OCI-LY1 (cell line): ENCODE results near the gene CARD16.

ENCODE experiments used
- H2AFZ ChIP-seq: fragments of 200-600 bp; sonication (generic), shearing (Covaris generic); 2 replicates; pipeline ENCODE4 v1.6.0; 2014; ENCODE audit warnings: antibody characterized with exemption, mild to moderate bottlenecking, low read length
- H3F3A ChIP-seq: fragments of 200-600 bp; sonication (generic), shearing (Covaris generic); 2 replicates; pipeline ENCODE4 v1.6.0; 2014; ENCODE audit warnings: mild to moderate bottlenecking, antibody characterized with exemption, low read length, moderate library complexity; ENCODE audit not compliant: insufficient read depth
- H3K27ac ChIP-seq: fragments of 200-600 bp; sonication (generic); 2 replicates; pipeline ENCODE4 v1.5.1; 2014; ENCODE audit warnings: low read length, mixed run types, mild to moderate bottlenecking, low read depth; ENCODE audit not compliant: poor library complexity, severe bottlenecking
- H3K27me3 ChIP-seq: fragments of 200-600 bp; sonication (generic); 2 replicates; pipeline ENCODE4 v1.6.0; 2014; ENCODE audit warnings: antibody characterized with exemption, mild to moderate bottlenecking, low read length, moderate library complexity; ENCODE audit not compliant: insufficient read depth
- H3K36me3 ChIP-seq: fragments of 200-600 bp; sonication (generic); 2 replicates; pipeline ENCODE4 v1.6.1; 2014; ENCODE audit warnings: mild to moderate bottlenecking, antibody characterized with exemption, low read length, moderate library complexity, mixed read lengths; ENCODE audit not compliant: insufficient read depth
- H3K4me1 ChIP-seq: fragments of 200-600 bp; sonication (generic); 2 replicates; pipeline ENCODE4 v1.5.1; 2014; ENCODE audit warnings: mild to moderate bottlenecking, low read length, moderate library complexity; ENCODE audit not compliant: insufficient read depth, severe bottlenecking
- H3K4me2 ChIP-seq: fragments of 200-600 bp; sonication (generic), shearing (Covaris generic); 2 replicates; pipeline ENCODE4 v1.6.1; 2014; ENCODE audit warnings: low read length
- H3K4me3 ChIP-seq: fragments of 200-600 bp; sonication (generic); 2 replicates; pipeline ENCODE4 v1.5.1; 2014; ENCODE audit warnings: low read length, low read depth, mild to moderate bottlenecking, mixed read lengths; ENCODE audit not compliant: poor library complexity, severe bottlenecking
- H3K79me2 ChIP-seq: fragments of 200-600 bp; shearing (Covaris generic); 2 replicates; pipeline ENCODE4 v1.6.1; 2016; ENCODE audit warnings: mixed run types, low read length, mixed read lengths; ENCODE audit not compliant: insufficient read depth
- H3K9ac ChIP-seq: fragments of 200-600 bp; sonication (generic), shearing (Covaris generic); 2 replicates; pipeline ENCODE4 v1.6.1; 2014; ENCODE audit warnings: mild to moderate bottlenecking, low read length, mixed read lengths
- H3K9me2 ChIP-seq: fragments of 200-600 bp; sonication (generic), shearing (Covaris generic); 2 replicates; pipeline ENCODE4 v1.6.1; 2014; ENCODE audit warnings: low read depth, mild to moderate bottlenecking, low read length, mixed read lengths
- H3K9me3 ChIP-seq: fragments of 200-600 bp; shearing (Covaris generic); 2 replicates; pipeline ENCODE4 v1.6.1; 2014; ENCODE audit warnings: low read length, mixed read lengths
- H4K20me1 ChIP-seq: fragments of 200-600 bp; sonication (generic), shearing (Covaris generic); 2 replicates; pipeline ENCODE4 v1.6.0; 2016; ENCODE audit warnings: mild to moderate bottlenecking, low read length; ENCODE audit not compliant: insufficient read depth
- EZH2 ChIP-seq: fragments of 200-600 bp; sonication (generic), shearing (Covaris generic); IDR thresholded peaks from 2 replicates; pipeline ENCODE4 v1.8.0; 2017; ENCODE audit warnings: borderline replicate concordance, mixed run types, mild to moderate bottlenecking, antibody characterized with exemption, low read length, moderate library complexity, mixed read lengths
- TF ChIP-seq, protein P1 (sequence below): fragments of 200-600 bp; sonication (generic), shearing (Covaris generic); IDR thresholded peaks from 2 replicates; pipeline ENCODE4 v1.5.1; 2017; ENCODE audit warnings: mild to moderate bottlenecking, antibody characterized with exemption, low read length, moderate library complexity, mixed read lengths

CARD16 gene

GRCh38 chr11:105007463-105007862 is 37.7 kb downstream of the CARD16 start:
- Histone ChIP-seq H3K79me2 (no peaks in the 10 kb centered on the region), H3F3A (no peaks in the 10 kb centered on the region), H4K20me1 (no peaks in the 10 kb centered on the region), H3K27me3 (no peaks in the 10 kb centered on the region), H3K9ac (no peak overlapping the region), H3K4me2 (no peak overlapping the region), H3K9me2 (no peaks in the 10 kb centered on the region), H2AFZ (no peak overlapping the region), H3K9me3 (no peaks in the 10 kb centered on the region), H3K4me3 (no peak overlapping the region), H3K27ac (no peak overlapping the region), H3K4me1 (no peaks in the 10 kb centered on the region), H3K36me3 (no peaks in the 10 kb centered on the region)
- TF ChIP-seq, protein P1, sequence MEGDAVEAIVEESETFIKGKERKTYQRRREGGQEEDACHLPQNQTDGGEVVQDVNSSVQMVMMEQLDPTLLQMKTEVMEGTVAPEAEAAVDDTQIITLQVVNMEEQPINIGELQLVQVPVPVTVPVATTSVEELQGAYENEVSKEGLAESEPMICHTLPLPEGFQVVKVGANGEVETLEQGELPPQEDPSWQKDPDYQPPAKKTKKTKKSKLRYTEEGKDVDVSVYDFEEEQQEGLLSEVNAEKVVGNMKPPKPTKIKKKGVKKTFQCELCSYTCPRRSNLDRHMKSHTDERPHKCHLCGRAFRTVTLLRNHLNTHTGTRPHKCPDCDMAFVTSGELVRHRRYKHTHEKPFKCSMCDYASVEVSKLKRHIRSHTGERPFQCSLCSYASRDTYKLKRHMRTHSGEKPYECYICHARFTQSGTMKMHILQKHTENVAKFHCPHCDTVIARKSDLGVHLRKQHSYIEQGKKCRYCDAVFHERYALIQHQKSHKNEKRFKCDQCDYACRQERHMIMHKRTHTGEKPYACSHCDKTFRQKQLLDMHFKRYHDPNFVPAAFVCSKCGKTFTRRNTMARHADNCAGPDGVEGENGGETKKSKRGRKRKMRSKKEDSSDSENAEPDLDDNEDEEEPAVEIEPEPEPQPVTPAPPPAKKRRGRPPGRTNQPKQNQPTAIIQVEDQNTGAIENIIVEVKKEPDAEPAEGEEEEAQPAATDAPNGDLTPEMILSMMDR = no peak

DNA sequence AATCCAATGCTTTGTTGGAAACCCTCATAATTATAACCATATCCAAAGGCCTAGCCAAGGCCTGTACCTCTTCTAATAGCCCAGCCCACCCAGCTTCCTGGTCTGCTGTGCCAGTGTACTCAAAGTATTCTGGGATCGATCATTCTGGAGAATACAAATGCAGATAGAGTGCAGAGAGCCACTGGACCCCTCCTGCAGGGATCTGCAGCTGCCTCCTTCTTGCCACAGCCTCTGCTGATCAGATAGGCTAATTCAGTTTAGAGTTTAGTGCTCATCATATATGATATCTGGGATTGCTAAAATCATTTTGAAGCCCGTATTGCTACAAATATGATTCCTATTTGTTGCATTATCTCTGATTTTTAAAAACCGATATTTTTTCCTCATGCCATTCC is 39.7 kb downstream of the CARD16 start:
- H3K79me2 ChIP-seq = no peaks in the 10 kb centered on the region
- TF ChIP-seq EZH2 = no peak
- TF ChIP-seq, protein P1 = no peak
- H2AFZ ChIP-seq = no peak overlapping the region
- H3K9me3 ChIP-seq = no peaks in the 10 kb centered on the region
- H3K9ac ChIP-seq = no peak overlapping the region
- no peaks in the 10 kb centered on the region for H3K4me1 ChIP-seq
- no peak overlapping the region for H3K4me3 ChIP-seq
- no peaks in the 10 kb centered on the region for H3K27me3 ChIP-seq
- no peaks in the 10 kb centered on the region for H3K36me3 ChIP-seq
- no peak overlapping the region for H3K4me2 ChIP-seq
- H4K20me1 ChIP-seq = no peaks in the 10 kb centered on the region
- no peak overlapping the region for H3K27ac ChIP-seq
- H3K9me2 ChIP-seq = no peaks in the 10 kb centered on the region
- H3F3A ChIP-seq = no peaks in the 10 kb centered on the region

- Histone ChIP-seq H3K4me3 (no peak overlapping the region), H3K36me3 (no peaks in the 10 kb centered on the region), H3F3A (no peaks in the 10 kb centered on the region), H3K4me2 (no peak overlapping the region), H3K27ac (no peak overlapping the region), H4K20me1 (no peaks in the 10 kb centered on the region), H3K27me3 (no peaks in the 10 kb centered on the region), H3K9me2 (no peaks in the 10 kb centered on the region), H2AFZ (no peak overlapping the region), H3K4me1 (no peaks in the 10 kb centered on the region), H3K9ac (no peak overlapping the region), H3K79me2 (no peaks in the 10 kb centered on the region), H3K9me3 (no peaks in the 10 kb centered on the region)
- no peak for TF ChIP-seq EZH2
- TF ChIP-seq, protein P1 = no peak
Observed at GRCh38 chr11:105004021-105004420, 41.1 kb downstream of the CARD16 start.
